ENCODE data around the gene PRAMEF1. TPM values are rescaled to one million over a fixed set of nuclear protein-coding genes. Genes with fewer than 3 reads are reported as not detected.
"Not testable (repeated sequence)": the region's sequence is repeated elsewhere in the genome, so short reads cannot be mapped to it uniquely, and the experiment has no call there.

PRAMEF1 gene
- total and polyA plus RNA-seq, 2 of the 8 experiments (the other 6 are each of a cell fraction or from before 2014, with no cell fraction given), result not detected

DNA sequence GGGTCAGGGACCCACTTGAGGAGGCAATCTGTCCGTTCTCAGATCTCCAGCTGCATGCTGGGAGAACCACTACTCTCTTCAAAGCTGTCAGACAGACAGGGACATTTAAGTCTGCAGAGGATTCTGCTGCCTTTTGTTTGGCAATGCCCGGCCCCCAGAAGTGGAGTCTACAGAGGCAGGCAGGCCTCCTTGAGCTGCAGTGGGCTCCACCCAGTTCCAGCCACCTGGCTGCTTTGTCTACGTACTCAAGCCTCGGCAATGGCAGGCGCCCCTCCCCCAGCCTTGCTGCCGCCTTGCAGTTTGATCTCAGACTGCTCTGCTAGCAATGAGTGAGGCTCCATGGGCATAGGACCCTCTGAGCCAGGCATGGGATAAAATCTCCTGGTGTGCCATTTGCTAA, 27.9 kb downstream of the PRAMEF1 start:
- H3K23me2 ChIP-seq (ENCODE audit: low read depth, low read length); H3K23ac ChIP-seq (ENCODE audit: insufficient read length); H3K36me3 ChIP-seq (ENCODE audit: control insufficient read depth in 2 of 4, insufficient read depth in 4 of 4, low read length in 3 of 4); H2BK12ac ChIP-seq (ENCODE audit: low read depth, low read length); H3K79me2 ChIP-seq (ENCODE audit: control insufficient read depth in 1 of 2, insufficient read depth in 2 of 2, low read length in 2 of 2); H3K27ac ChIP-seq (ENCODE audit: low read depth, low read length); H3K79me1 ChIP-seq (ENCODE audit: low read depth, low read length); H4K20me1 ChIP-seq (replicated peaks in 1 of 2; ENCODE audit: control insufficient read depth in 1 of 2, insufficient read depth in 2 of 2, low read length in 2 of 2); H3K9ac ChIP-seq (replicated peaks in 1 of 4; ENCODE audit: extremely low read depth in 1 of 4, low read depth in 3 of 4, low read length in 3 of 4); H2AFZ ChIP-seq (ENCODE audit: low read length); DNase-seq (ENCODE audit: low read depth in 1 of 2, low spot score in 2 of 2); H3K4me2 ChIP-seq (ENCODE audit: insufficient read depth in 1 of 2, low read depth in 2 of 2, low read length in 2 of 2); H2AK5ac ChIP-seq (ENCODE audit: low read depth, low read length); FAIRE-seq; H2BK15ac ChIP-seq (ENCODE audit: low read length); POLR2A ChIA-PET (ENCODE audit: partially characterized antibody); H2BK120ac ChIP-seq (replicated peaks; ENCODE audit: low read depth, low read length); H3K4ac ChIP-seq (replicated peaks; ENCODE audit: insufficient read length, low read depth, low read length); H4K5ac ChIP-seq (ENCODE audit: insufficient read length, low read depth, low read length); CTCF ChIA-PET (ENCODE audit: partially characterized antibody); H3K4me1 ChIP-seq (replicated peaks in 1 of 4; ENCODE audit: control insufficient read depth in 3 of 4, insufficient read depth in 4 of 4, low read length in 3 of 4); H2BK5ac ChIP-seq (ENCODE audit: low read depth, low read length); H3K56ac ChIP-seq (replicated peaks; ENCODE audit: insufficient read length, low read depth, low read length); H3K14ac ChIP-seq (ENCODE audit: insufficient read length); H2BK20ac ChIP-seq (ENCODE audit: low read length); H3K18ac ChIP-seq (ENCODE audit: extremely low read depth, low read length); H4K8ac ChIP-seq (ENCODE audit: extremely low read depth, insufficient read depth, low read length); H3K27me3 ChIP-seq (replicated peaks in 1 of 4; ENCODE audit: control insufficient read depth in 3 of 4, extremely low read depth in 1 of 4, insufficient read depth in 3 of 4, low read length in 3 of 4); H3K4me3 ChIP-seq (ENCODE audit: extremely low read depth in 1 of 4, insufficient read depth in 2 of 4, low read depth in 3 of 4, low read length in 4 of 4); H4K91ac ChIP-seq (replicated peaks; ENCODE audit: insufficient read length, low read length): not testable (repeated sequence)
- WGBS, 2 experiments (ENCODE audit: extremely low coverage in 1 of 2, insufficient coverage in 1 of 2, insufficient read length in 1 of 2, insufficient replicate concordance in 2 of 2, low coverage in 1 of 2, low lambda C conversion rate in 2 of 2, missing lambda C conversion rate in 1 of 2), result 84% methylated on average over 6 of the region's 6 CpGs; no CpG with 5 or more reads in 1 of the 2 experiments
- peaks cover 5 to 20% of the 10 kb centered on the region in 2 experiments; a peak in 3 of 4 replicates for H3K9me3 ChIP-seq (ENCODE audit: insufficient read depth in 2 of 2, low read depth in 1 of 2, low read length in 1 of 2)

DNA sequence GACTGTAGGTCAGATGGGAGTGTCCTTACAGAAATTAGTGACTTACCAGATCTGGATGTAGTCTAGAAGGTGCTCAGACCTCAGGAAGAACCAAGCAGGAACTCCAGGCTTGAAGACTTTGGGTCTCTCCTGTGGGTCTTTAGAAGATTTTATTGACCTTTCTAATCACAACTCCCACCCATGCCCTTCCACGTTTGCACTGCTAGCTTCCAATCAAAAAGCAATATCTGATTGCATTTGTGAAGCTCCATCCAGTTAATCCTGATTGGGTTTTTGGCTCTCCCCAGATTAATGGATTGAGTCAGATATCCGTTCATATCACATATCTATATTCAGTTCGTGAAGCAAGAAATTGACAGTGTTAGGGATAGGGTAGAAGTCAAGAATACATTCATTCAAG, 40.1 kb downstream of the PRAMEF1 start, which contains the start of gene PRAMEF11:
TSS of gene PRAMEF11 (minus strand) at position 101 of the 400 bp plus-strand sequence. CDS start 2,621 bp downstream, outside the sequence.
- H4K5ac ChIP-seq (ENCODE audit: insufficient read length, low read depth, low read length); POLR2A ChIA-PET (ENCODE audit: partially characterized antibody); H4K91ac ChIP-seq (replicated peaks; ENCODE audit: insufficient read length, low read length); H3K4me2 ChIP-seq (ENCODE audit: insufficient read depth in 1 of 2, low read depth in 2 of 2, low read length in 2 of 2); H3K27me3 ChIP-seq (replicated peaks in 1 of 4; ENCODE audit: control insufficient read depth in 3 of 4, extremely low read depth in 1 of 4, insufficient read depth in 3 of 4, low read length in 3 of 4); CTCF ChIA-PET (ENCODE audit: partially characterized antibody); H3K9ac ChIP-seq (replicated peaks in 1 of 4; ENCODE audit: extremely low read depth in 1 of 4, low read depth in 3 of 4, low read length in 3 of 4); H2BK120ac ChIP-seq (replicated peaks; ENCODE audit: low read depth, low read length); FAIRE-seq; H4K8ac ChIP-seq (ENCODE audit: extremely low read depth, insufficient read depth, low read length); H3K79me2 ChIP-seq (ENCODE audit: control insufficient read depth in 1 of 2, insufficient read depth in 2 of 2, low read length in 2 of 2); H3K23ac ChIP-seq (ENCODE audit: insufficient read length); H3K14ac ChIP-seq (ENCODE audit: insufficient read length); H2BK20ac ChIP-seq (ENCODE audit: low read length); H3K79me1 ChIP-seq (ENCODE audit: low read depth, low read length); H3K36me3 ChIP-seq (ENCODE audit: control insufficient read depth in 2 of 4, insufficient read depth in 4 of 4, low read length in 3 of 4); H3K4me3 ChIP-seq (ENCODE audit: extremely low read depth in 1 of 4, insufficient read depth in 2 of 4, low read depth in 3 of 4, low read length in 4 of 4); H2BK12ac ChIP-seq (ENCODE audit: low read depth, low read length); H2AK5ac ChIP-seq (ENCODE audit: low read depth, low read length); H2BK15ac ChIP-seq (ENCODE audit: low read length); DNase-seq (ENCODE audit: low read depth in 1 of 2, low spot score in 2 of 2); H3K4ac ChIP-seq (replicated peaks; ENCODE audit: insufficient read length, low read depth, low read length); H3K56ac ChIP-seq (replicated peaks; ENCODE audit: insufficient read length, low read depth, low read length); H4K20me1 ChIP-seq (replicated peaks in 1 of 2; ENCODE audit: control insufficient read depth in 1 of 2, insufficient read depth in 2 of 2, low read length in 2 of 2); H3K23me2 ChIP-seq (ENCODE audit: low read depth, low read length); H3K18ac ChIP-seq (ENCODE audit: extremely low read depth, low read length); H2BK5ac ChIP-seq (ENCODE audit: low read depth, low read length); H3K27ac ChIP-seq (ENCODE audit: low read depth, low read length); H3K4me1 ChIP-seq (replicated peaks in 1 of 4; ENCODE audit: control insufficient read depth in 3 of 4, insufficient read depth in 4 of 4, low read length in 3 of 4); H2AFZ ChIP-seq (ENCODE audit: low read length): not testable (repeated sequence)
- 38% methylated on average over 3 of the region's 3 CpGs; no CpG with 5 or more reads in 1 of the 2 experiments for WGBS, 2 experiments (ENCODE audit: extremely low coverage in 1 of 2, insufficient coverage in 1 of 2, insufficient read length in 1 of 2, insufficient replicate concordance in 2 of 2, low coverage in 1 of 2, low lambda C conversion rate in 2 of 2, missing lambda C conversion rate in 1 of 2)
- H3K9me3 ChIP-seq (ENCODE audit: insufficient read depth in 2 of 2, low read depth in 1 of 2, low read length in 1 of 2), result peaks cover 0 to 12% of the 10 kb centered on the region in 2 experiments; a peak in 2 of 4 replicates
